A549 (cell line): ENCODE data around the gene SNRPB2. TPM values are rescaled to one million over a fixed set of nuclear protein-coding genes. Genes with fewer than 3 reads are reported as not detected.

Source experiments
- ATAC-seq, 2 experiments: fragments of 200-7000 bp in 1 of 2; fragments of >200 bp in 1 of 2; cut with Nextera tagmentation in 1 of 2; cut with Tn5 transposase in 1 of 2; 3 replicates each; pipeline versions ENCODE4 v1.8.0 to v1.9.1; 2018 to 2020; ENCODE audit warnings: mild to moderate bottlenecking in 1 of 2, moderate library complexity in 1 of 2
- CTCF ChIA-PET: fragments of 300-600 bp; sonication (Branson Sonifier 250); formaldehyde crosslinking; extraction: SDS; loops from one replicate; lab custom pipeline; 2021; ENCODE audit warnings: antibody characterized with exemption, inconsistent platforms; lab: Yijun Ruan, JAX
- POLR2A ChIA-PET: fragments of 350-600 bp; formaldehyde crosslinking; extraction: SDS; loops from one replicate; lab custom pipeline; 2021; ENCODE audit warnings: antibody characterized with exemption, inconsistent platforms; lab: Yijun Ruan, JAX
- DNase-seq, 2 experiments: peaks; one replicate each; pipeline versions ENCODE4 v3.0.0 to v3.0.0-alpha.2; 2011 to 2016; ENCODE audit warnings: low read depth in 1 of 2, low spot score in 1 of 2
- FAIRE-seq: peaks from 2 replicates; lab custom pipeline; 2011; peaks lifted over from hg19 to GRCh38; lab: Jason Lieb, UNC
- H3K27ac ChIP-seq, 2 experiments: fragments of >200 bp; sonication (Bioruptor Twin); formaldehyde crosslinking; 3 replicates each; pipeline ENCODE4 v1.5.1; 2016 to 2017
- H3K4me1 ChIP-seq: fragments of >200 bp; sonication (Bioruptor Twin); formaldehyde crosslinking; 3 replicates; pipeline ENCODE4 v1.6.1; 2016
- H3K4me2 ChIP-seq: fragments of >200 bp; sonication (Bioruptor Twin); formaldehyde crosslinking; 3 replicates; pipeline ENCODE4 v1.6.1; 2016
- H3K4me3 ChIP-seq: fragments of >200 bp; sonication (Bioruptor Twin); formaldehyde crosslinking; 3 replicates; pipeline ENCODE4 v1.5.1; 2016
- H3K9me3 ChIP-seq: fragments of >200 bp; sonication (Bioruptor Twin); formaldehyde crosslinking; 3 replicates; pipeline ENCODE4 v1.6.1; 2016
- ATOH8 ChIP-seq: fragments of 250-450 bp; sonication (Bioruptor Pico); IDR thresholded peaks from 2 replicates; pipeline ENCODE4 v1.5.0; 2020; ENCODE audit warnings: low read depth, mild to moderate bottlenecking, moderate library complexity
- BHLHE40 ChIP-seq: IDR thresholded peaks from 2 replicates; pipeline ENCODE4 v1.6.1; 2012; ENCODE audit warnings: low read depth, low read length, inconsistent platforms
- CEBPB ChIP-seq, 2 experiments: fragments of >200 bp in 1 of 2; sonication (Bioruptor Twin) in 1 of 2; formaldehyde crosslinking in 1 of 2; IDR thresholded peaks; 2 replicates each; pipeline ENCODE4 v1.6.1; 2012 to 2016
- CTCF ChIP-seq: fragments of >200 bp; sonication (Bioruptor Twin); formaldehyde crosslinking; IDR thresholded peaks from 3 replicates; pipeline ENCODE4 v1.5.1; 2016
- E2F6 ChIP-seq: IDR thresholded peaks from 2 replicates; pipeline ENCODE4 v1.6.1; 2012; ENCODE audit warnings: low read depth, borderline replicate concordance
- EHF ChIP-seq: fragments of 250-450 bp; sonication (Bioruptor Pico); IDR thresholded peaks from 2 replicates; pipeline ENCODE4 v1.5.0; 2020; ENCODE audit warnings: mild to moderate bottlenecking
- EHMT2 ChIP-seq: fragments of 200-600 bp; sonication (generic); IDR thresholded peaks from 2 replicates; pipeline ENCODE4 v1.6.1; 2016; ENCODE audit warnings: antibody characterized with exemption, low read depth, mild to moderate bottlenecking, moderate library complexity
- EP300 ChIP-seq, 2 experiments: fragments of >200 bp; sonication (Bioruptor Twin); formaldehyde crosslinking; IDR thresholded peaks; 2 replicates in 1 of 2; 3 replicates in 1 of 2; pipeline ENCODE4 v1.6.1; 2016 to 2017
- FOSB ChIP-seq: fragments of 250-450 bp; sonication (Bioruptor Pico); IDR thresholded peaks from 2 replicates; pipeline ENCODE4 v1.5.0; 2020; ENCODE audit warnings: mild to moderate bottlenecking, moderate library complexity
- FOXS1 ChIP-seq: fragments of 250-450 bp; sonication (Bioruptor Pico); IDR thresholded peaks from 2 replicates; pipeline ENCODE4 v1.5.0; 2020; ENCODE audit warnings: mild to moderate bottlenecking, moderate library complexity
- HMGXB4 ChIP-seq: fragments of 250-450 bp; sonication (Bioruptor Pico); IDR thresholded peaks from 2 replicates; pipeline ENCODE4 v1.5.0; 2021; ENCODE audit warnings: mild to moderate bottlenecking, moderate library complexity, borderline replicate concordance
- HOXA7 ChIP-seq: fragments of 250-450 bp; sonication (Bioruptor Pico); IDR thresholded peaks from 2 replicates; pipeline ENCODE4 v1.5.0; 2020; ENCODE audit warnings: mild to moderate bottlenecking, moderate library complexity
- JUNB ChIP-seq: fragments of >200 bp; sonication (Bioruptor Twin); formaldehyde crosslinking; IDR thresholded peaks from 2 replicates; pipeline ENCODE4 v1.6.1; 2016
- MAFK ChIP-seq: fragments of 450-650 bp; IDR thresholded peaks from 2 replicates; pipeline ENCODE4 v1.6.1; 2014; ENCODE audit not compliant: partially characterized antibody
- PBX3 ChIP-seq: IDR thresholded peaks from 2 replicates; pipeline ENCODE4 v1.6.1; 2012
- PHF8 ChIP-seq: fragments of 200-600 bp; sonication (generic); IDR thresholded peaks from 2 replicates; pipeline ENCODE4 v1.6.1; 2016; ENCODE audit warnings: low read depth, mild to moderate bottlenecking, antibody characterized with exemption, moderate library complexity, borderline replicate concordance
- POLR2A ChIP-seq: IDR thresholded peaks from 2 replicates; pipeline ENCODE4 v1.6.1; 2012; ENCODE audit warnings: mild to moderate bottlenecking, low read length
- POLR2AphosphoS2 ChIP-seq: conservative IDR thresholded peaks from 2 replicates; pipeline ENCODE4 v1.6.1; 2012; ENCODE audit warnings: low read length, improper control_type of control experiment, inconsistent platforms
- RCOR1 ChIP-seq: fragments of 150-350 bp; IDR thresholded peaks from 2 replicates; pipeline ENCODE4 v1.6.1; 2014; ENCODE audit warnings: antibody characterized with exemption, low read length, low read depth
- TFCP2L1 ChIP-seq: fragments of 250-450 bp; sonication (Bioruptor Pico); IDR thresholded peaks from 2 replicates; pipeline ENCODE4 v1.5.0; 2021; ENCODE audit warnings: mild to moderate bottlenecking
- USF2 ChIP-seq: fragments of 450-650 bp; IDR thresholded peaks from 2 replicates; pipeline ENCODE4 v1.6.1; 2014; ENCODE audit warnings: antibody characterized with exemption
- ZSCAN20 ChIP-seq: fragments of 250-450 bp; sonication (Bioruptor Pico); IDR thresholded peaks from 2 replicates; pipeline ENCODE4 v1.8.0; 2022; ENCODE audit warnings: mild to moderate bottlenecking, moderate library complexity
- WGBS: methylation state at CpG from one replicate; pipeline ENCODE4 v1.1.6; 2017; ENCODE audit errors: missing lambda C conversion rate; 5-methylcytosine and 5-hydroxymethylcytosine counted together
- polyA plus RNA-seq, 4 experiments: library from polyadenylated mRNA; depleted of rRNA in 3 of 4; stranded (reverse); fragments of >200 nt; fragmentation: RNase III in 1 of 4; extraction: RNeasy Plus Mini Kit Qiagen cat#74134 plus additional on column Dnase treatment in 1 of 4; gene quantifications; 2 replicates in 3 of 4; 3 replicates in 1 of 4; pipeline ENCODE4 v1.2.3, GENCODE V29; 2011 to 2017

The SNRPB2 gene
- polyA plus RNA-seq, 2 of the 4 experiments (the other 2 are of a cell fraction): 166 to 216 TPM

- Histone ChIP-seq H3K4me3 (no peak overlapping the region), H3K4me2 (no peak overlapping the region), H3K4me1 (no peaks in the 10 kb centered on the region), H3K27ac (no peak overlapping the region), H3K9me3 (no peaks in the 10 kb centered on the region)
- no peak for ATAC-seq
- TF ChIP-seq POLR2AphosphoS2 (no peak), MAFK (peak; percentile 77)
- POLR2A ChIA-PET: no interaction called here
- DNase-seq: no peak
- CTCF ChIA-PET: interaction anchor here (1.8 kb wide), 1 partner anchor 9 kb away, joined by 7 read pairs; no protein-coding TSS in a partner anchor
- FAIRE-seq: no peak
Measured at GRCh38 chr20:16771213-16771612, 41.4 kb downstream of the SNRPB2 start.

- Histone ChIP-seq H3K27ac (no peak overlapping the region), H3K4me2 (no peak overlapping the region), H3K9me3 (no peaks in the 10 kb centered on the region), H3K4me3 (no peak overlapping the region), H3K4me1 (no peaks in the 10 kb centered on the region)
- no peak for TF ChIP-seq BHLHE40
- no peak for TF ChIP-seq CEBPB (IDR thresholded peaks at IDR 0.05)
- TF ChIP-seq FOSB (CRISPR knock-in tag): no peak
- TF ChIP-seq ATOH8: no peak
- TF ChIP-seq TFCP2L1 (CRISPR knock-in tag): no peak
- no peak for TF ChIP-seq CTCF
- no peak for TF ChIP-seq E2F6
- no peak for TF ChIP-seq PBX3
- TF ChIP-seq MAFK: no peak
- no peak for TF ChIP-seq EHF
- no peak for TF ChIP-seq FOXS1 (CRISPR knock-in tag)
- no peak for TF ChIP-seq EHMT2
- TF ChIP-seq ZSCAN20 (CRISPR knock-in tag): no peak
- TF ChIP-seq POLR2A: no peak
- TF ChIP-seq USF2: no peak
- TF ChIP-seq JUNB: no peak
- no peak for TF ChIP-seq PHF8
- POLR2A ChIA-PET: no interaction called here
- DNase-seq (no peak), FAIRE-seq (no peak), ATAC-seq (no peak)
- 2% methylated on average over 1 of the region's 1 CpG for WGBS
- CTCF ChIA-PET: interaction anchor here (5.6 kb wide), 1 partner anchor 14 kb away, joined by 34 read pairs; no protein-coding TSS in a partner anchor
Measured at GRCh38 chr20:16775961-16776360, 46.1 kb downstream of the SNRPB2 start.

GRCh38 chr20:16777126-16777525 is 47.3 kb downstream of the SNRPB2 start:
- 4% methylated on average over 1 of the region's 1 CpG for WGBS
- DNase-seq: no peak
- H3K9me3 ChIP-seq: 0 out of 3 replicates have a peak, but pooled peaks cover 5% of the 10 kb centered on the region
- H3K4me2 ChIP-seq: no peak overlapping the region
- POLR2A ChIA-PET: no interaction called here
- H3K27ac ChIP-seq: no peak overlapping the region
- CTCF ChIA-PET: interaction anchor here (0.8 to 5.6 kb wide), 2 partner anchors 15 to 301 kb away, joined by 3 to 34 read pairs; no protein-coding TSS in a partner anchor
- TF ChIP-seq EP300 (IDR thresholded peaks at IDR 0.05) (no peak), HOXA7 (no peak), RCOR1 (no peak), HMGXB4 (CRISPR knock-in tag) (no peak)
- TF ChIP-seq, all 56 proteins: peak for 0
- FAIRE-seq (no peak), ATAC-seq (no peak)
- Histone ChIP-seq H3K4me1 (no peaks in the 10 kb centered on the region), H3K4me3 (no peak overlapping the region)
